Natural killer cell (primary cell): ENCODE data around the gene TMEM33. TPM values are rescaled to one million over a fixed set of nuclear protein-coding genes. Genes with fewer than 3 reads are reported as not detected.
"Not testable (repeated sequence)": the region's sequence is repeated elsewhere in the genome, so short reads cannot be mapped to it uniquely, and the experiment has no call there.

Experiments used
- ATAC-seq, 3 donors: fragments of 150-1000 bp in 2 of 3; fragments of 200-7000 bp in 1 of 3; cut with Tn5 transposase; 1 replicate in 1 of 3; 2 replicates in 2 of 3; pipeline ENCODE4 v1.10.0; 2021; ENCODE audit warnings: mild to moderate bottlenecking in 2 of 3, moderate library complexity in 2 of 3
- DNase-seq, 2 donors: peaks; one replicate each; pipeline versions ENCODE4 v3.0.0 to v3.0.0-alpha.2; 2013 to 2021; ENCODE audit warnings: mixed read lengths in 1 of 2
- H3K27ac ChIP-seq: one replicate; pipeline ENCODE4 v1.5.1; 2013; ENCODE audit warnings: mild to moderate bottlenecking, low read length
- H3K27me3 ChIP-seq: one replicate; pipeline ENCODE4 v1.6.1; 2013; ENCODE audit warnings: low read length; ENCODE audit not compliant: control insufficient read depth, insufficient read depth
- H3K36me3 ChIP-seq: one replicate; pipeline ENCODE4 v1.6.1; 2013; ENCODE audit warnings: low read length; ENCODE audit not compliant: control insufficient read depth, insufficient read depth
- H3K4me1 ChIP-seq: one replicate; pipeline ENCODE4 v1.6.1; 2013; ENCODE audit warnings: low read length; ENCODE audit not compliant: control insufficient read depth, insufficient read depth
- H3K4me3 ChIP-seq: one replicate; pipeline ENCODE4 v1.5.1; 2013; ENCODE audit warnings: low read length
- H3K9me3 ChIP-seq: one replicate; pipeline ENCODE4 v1.6.1; 2013; ENCODE audit warnings: low read length; ENCODE audit not compliant: control insufficient read depth, insufficient read depth
- H3K27ac Mint-ChIP-seq, 2 donors: one replicate each; pipeline ENCODE4 v1.8.0; 2022; ENCODE audit warnings: mild to moderate bottlenecking in 2 of 2, mixed read lengths in 2 of 2, moderate library complexity in 1 of 2
- H3K27me3 Mint-ChIP-seq, 2 donors: one replicate each; pipeline ENCODE4 v1.8.0; 2022; ENCODE audit warnings: low read depth in 2 of 2, mixed read lengths in 2 of 2
- H3K36me3 Mint-ChIP-seq: one replicate; pipeline ENCODE4 v1.8.0; 2022; ENCODE audit warnings: mixed read lengths
- H3K4me1 Mint-ChIP-seq, 2 donors: one replicate each; pipeline ENCODE4 v1.8.0; 2022; ENCODE audit warnings: mixed read lengths in 2 of 2
- H3K4me3 Mint-ChIP-seq: one replicate; pipeline ENCODE4 v1.8.0; 2022; ENCODE audit warnings: mild to moderate bottlenecking, moderate library complexity, mixed read lengths
- H3K9me3 Mint-ChIP-seq, 2 donors: one replicate each; pipeline ENCODE4 v1.8.0; 2022; ENCODE audit warnings: mixed read lengths in 2 of 2
- WGBS: methylation state at CpG from one replicate; pipeline ENCODE4 v1.1.7; 2013; ENCODE audit warnings: missing lambda C conversion rate; ENCODE audit not compliant: insufficient coverage; 5-methylcytosine and 5-hydroxymethylcytosine counted together
- intact Hi-C: fragments of 100-400 bp; cut with micrococcal nuclease; formaldehyde crosslinking; loops from one replicate; pipeline ENCODE4 v1.14.2; 2022
- total RNA-seq, 4 donors: library from RNA; stranded (reverse); fragments of 120-200 nt in 1 of 4; gene quantifications; one replicate each; pipeline versions ENCODE4 v1.2.3 to v1.2.4, GENCODE V29; 2013 to 2022
- TF ChIP-seq, protein P1 (sequence below): fragments of 200-600 bp; IDR thresholded peaks from one replicate; pipeline ENCODE4 v1.8.0; 2022; ENCODE audit warnings: antibody characterized with exemption

Gene TMEM33
- total RNA-seq, 3 donors from 2014 or later (not counting 1 experiment from before 2014, with no cell fraction given): 30.3 to 37.4 (median 33.5) TPM

DNA sequence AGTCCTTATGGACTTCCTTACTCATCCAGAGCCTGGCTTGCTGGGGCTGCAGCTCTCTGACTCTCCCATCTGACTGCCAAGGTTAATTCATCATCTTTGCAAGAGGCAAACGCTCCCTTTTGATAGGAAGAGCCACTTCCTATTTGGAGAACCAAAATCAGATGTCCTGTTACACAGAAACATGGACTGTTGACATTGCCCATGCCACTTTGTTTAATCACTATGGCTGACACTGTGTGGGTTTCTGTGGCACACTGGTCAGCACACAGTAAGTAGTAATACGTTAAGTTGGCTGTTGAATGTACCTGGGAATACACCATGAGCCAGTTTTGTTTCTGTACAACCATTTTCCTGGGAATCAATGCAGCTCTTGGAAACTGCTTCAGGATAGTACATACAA lies 45.1 kb upstream of the TMEM33 start:
- Mint-ChIP-seq H3K4me1 (no peaks in the 10 kb centered on the region), H3K4me3 (no peak overlapping the region), H3K36me3 (no peaks in the 10 kb centered on the region), H3K9me3 (no peaks in the 10 kb centered on the region), H3K27ac (no peak overlapping the region), H3K27me3 (peaks cover 23 to 43% of the 10 kb centered on the region in 2 donors)
- Histone ChIP-seq H3K4me3 (no peak overlapping the region), H3K9me3 (no peaks in the 10 kb centered on the region), H3K36me3 (no peaks in the 10 kb centered on the region), H3K27me3 (no peaks in the 10 kb centered on the region), H3K4me1 (no peaks in the 10 kb centered on the region), H3K27ac (no peak overlapping the region)
- ATAC-seq (no peak), DNase-seq (no peak)
- TF ChIP-seq, protein P1, sequence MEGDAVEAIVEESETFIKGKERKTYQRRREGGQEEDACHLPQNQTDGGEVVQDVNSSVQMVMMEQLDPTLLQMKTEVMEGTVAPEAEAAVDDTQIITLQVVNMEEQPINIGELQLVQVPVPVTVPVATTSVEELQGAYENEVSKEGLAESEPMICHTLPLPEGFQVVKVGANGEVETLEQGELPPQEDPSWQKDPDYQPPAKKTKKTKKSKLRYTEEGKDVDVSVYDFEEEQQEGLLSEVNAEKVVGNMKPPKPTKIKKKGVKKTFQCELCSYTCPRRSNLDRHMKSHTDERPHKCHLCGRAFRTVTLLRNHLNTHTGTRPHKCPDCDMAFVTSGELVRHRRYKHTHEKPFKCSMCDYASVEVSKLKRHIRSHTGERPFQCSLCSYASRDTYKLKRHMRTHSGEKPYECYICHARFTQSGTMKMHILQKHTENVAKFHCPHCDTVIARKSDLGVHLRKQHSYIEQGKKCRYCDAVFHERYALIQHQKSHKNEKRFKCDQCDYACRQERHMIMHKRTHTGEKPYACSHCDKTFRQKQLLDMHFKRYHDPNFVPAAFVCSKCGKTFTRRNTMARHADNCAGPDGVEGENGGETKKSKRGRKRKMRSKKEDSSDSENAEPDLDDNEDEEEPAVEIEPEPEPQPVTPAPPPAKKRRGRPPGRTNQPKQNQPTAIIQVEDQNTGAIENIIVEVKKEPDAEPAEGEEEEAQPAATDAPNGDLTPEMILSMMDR: no peak
- intact Hi-C loops: no loop called here
- WGBS: 61% methylated on average over 2 of the region's 2 CpGs

DNA sequence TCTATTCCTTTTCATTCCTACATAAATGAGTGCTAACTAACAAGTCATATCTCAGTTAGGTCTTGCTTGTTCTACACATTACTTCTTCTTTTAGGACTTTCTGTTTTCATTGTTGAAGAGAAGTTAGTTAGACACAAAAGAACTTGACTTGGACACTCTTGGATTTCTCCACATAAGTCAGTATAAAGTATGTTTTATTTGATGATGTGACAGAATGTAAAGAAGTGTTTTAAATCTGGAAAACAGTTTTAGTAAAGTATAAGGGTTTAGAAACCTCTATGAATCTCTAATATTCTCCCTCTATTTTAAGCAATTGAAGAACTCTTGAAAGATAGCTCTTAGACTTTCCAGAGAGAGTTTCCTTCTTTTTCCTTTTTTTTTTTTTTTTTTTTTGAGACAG lies 38.6 kb upstream of the TMEM33 start:
- no peak overlapping the region for H3K27ac Mint-ChIP-seq
- H3K4me1 ChIP-seq: no peaks in the 10 kb centered on the region
- no peak for DNase-seq
- no peak for ATAC-seq
- H3K4me3 Mint-ChIP-seq: no peak overlapping the region
- intact Hi-C loops: no loop called here
- H3K4me3 ChIP-seq: no peak overlapping the region
- H3K9me3 Mint-ChIP-seq: no peaks in the 10 kb centered on the region
- H3K27ac ChIP-seq: no peak overlapping the region
- TF ChIP-seq, protein P1: no peak
- peaks cover 14% of the 10 kb centered on the region in 2 donors for H3K27me3 Mint-ChIP-seq
- no peaks in the 10 kb centered on the region for H3K36me3 Mint-ChIP-seq
- H3K9me3 ChIP-seq: no peaks in the 10 kb centered on the region
- no peaks in the 10 kb centered on the region for H3K4me1 Mint-ChIP-seq
- no peaks in the 10 kb centered on the region for H3K36me3 ChIP-seq
- H3K27me3 ChIP-seq: no peaks in the 10 kb centered on the region

DNA sequence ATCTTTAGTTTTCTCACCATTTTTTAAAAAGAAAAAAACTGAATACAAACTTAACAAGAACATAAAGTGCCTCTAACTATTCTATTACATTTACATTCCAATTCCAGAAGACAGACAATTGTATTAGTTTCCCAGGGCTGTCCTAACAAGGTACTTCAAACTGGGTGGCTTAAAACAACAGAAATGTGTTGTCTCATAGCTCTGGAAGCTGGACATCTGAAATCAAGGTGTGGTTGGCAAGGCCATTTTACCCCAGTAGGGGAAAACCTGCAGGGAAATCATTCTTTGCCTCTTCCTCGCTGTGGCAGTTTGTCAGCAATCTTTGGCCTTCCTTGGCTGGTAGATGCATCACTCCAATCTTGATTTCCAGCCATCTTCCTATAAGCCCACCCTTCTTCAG lies 37.5 kb upstream of the TMEM33 start:
- H3K4me1 Mint-ChIP-seq: no peaks in the 10 kb centered on the region
- intact Hi-C loops: no loop called here
- peaks cover 17 to 18% of the 10 kb centered on the region in 2 donors for H3K27me3 Mint-ChIP-seq
- no peak for DNase-seq
- no peaks in the 10 kb centered on the region for H3K4me1 ChIP-seq
- H3K27me3 ChIP-seq: no peaks in the 10 kb centered on the region
- no peaks in the 10 kb centered on the region for H3K36me3 Mint-ChIP-seq
- no peak overlapping the region for H3K4me3 Mint-ChIP-seq
- H3K9me3 ChIP-seq: no peaks in the 10 kb centered on the region
- 86% methylated on average over 1 of the region's 1 CpG for WGBS
- no peak overlapping the region for H3K27ac Mint-ChIP-seq
- H3K4me3 ChIP-seq: no peak overlapping the region
- no peaks in the 10 kb centered on the region for H3K9me3 Mint-ChIP-seq
- H3K27ac ChIP-seq: no peak overlapping the region
- ATAC-seq: no peak
- no peaks in the 10 kb centered on the region for H3K36me3 ChIP-seq
- TF ChIP-seq, protein P1: no peak

DNA sequence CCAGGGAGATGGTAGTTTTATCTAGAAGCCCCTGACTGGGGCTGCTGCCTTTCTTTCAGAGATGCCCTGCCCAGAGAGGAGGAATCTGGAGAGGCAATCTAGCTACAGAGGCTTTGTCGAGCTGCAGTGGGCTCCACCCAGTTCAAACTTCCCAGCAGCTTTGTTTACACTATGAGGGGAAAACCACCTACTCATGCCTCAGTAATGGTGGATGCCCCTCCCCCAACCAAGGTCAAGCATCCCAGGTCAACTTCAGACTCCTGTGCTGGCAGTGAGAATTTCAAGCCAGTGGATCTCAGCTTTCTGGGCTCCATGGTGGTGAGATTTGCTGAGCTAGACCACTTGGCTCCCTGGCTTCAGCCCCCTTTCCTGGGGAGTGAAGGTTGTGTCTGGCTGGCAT lies 26.1 kb upstream of the TMEM33 start:
- DNase-seq, H3K27ac Mint-ChIP-seq, H3K4me1 ChIP-seq, H3K27ac ChIP-seq, H3K4me1 Mint-ChIP-seq, H3K4me3 Mint-ChIP-seq, H3K9me3 ChIP-seq, H3K27me3 ChIP-seq, ATAC-seq, H3K9me3 Mint-ChIP-seq, H3K36me3 Mint-ChIP-seq, H3K36me3 ChIP-seq, intact Hi-C loops, H3K4me3 ChIP-seq: not testable (repeated sequence)
- 44% methylated on average over 1 of the region's 1 CpG for WGBS
- H3K27me3 Mint-ChIP-seq: peaks cover 7 to 13% of the 10 kb centered on the region in 2 donors
